Bronchial epithelial cell (primary cell): Measurements from ENCODE around the gene AGR2. TPM values are rescaled to one million over a fixed set of nuclear protein-coding genes. Genes with fewer than 3 reads are reported as not detected.

Experiments used
- DNase-seq: peaks from one replicate; pipeline ENCODE4 v3.0.0-alpha.2; 2010; ENCODE audit warnings: low read depth
- FAIRE-seq: peaks from 2 replicates; lab custom pipeline; 2011; peaks lifted over from hg19 to GRCh38; lab: Jason Lieb, UNC
- H3K27me3 ChIP-seq: 2 replicates; pipeline ENCODE4 v1.5.1; 2011; ENCODE audit warnings: low read length; ENCODE audit not compliant: control insufficient read depth, insufficient read depth
- H3K36me3 ChIP-seq: 2 replicates; pipeline ENCODE4 v1.5.1; 2011; ENCODE audit warnings: low read length; ENCODE audit not compliant: control insufficient read depth, insufficient read depth
- H3K4me3 ChIP-seq: 2 replicates; pipeline ENCODE4 v1.5.1; 2011; ENCODE audit warnings: mild to moderate bottlenecking, low read depth, low read length, control low read depth
- total RNA-seq: library from RNA; depleted of rRNA; stranded (reverse); fragments of >200 nt; gene quantifications from 2 replicates; pipeline ENCODE4 v1.2.1, GENCODE V29; 2014
- TF ChIP-seq, protein P1 (sequence below): IDR thresholded peaks from 2 replicates; pipeline ENCODE4 v1.5.1; 2011; ENCODE audit warnings: mild to moderate bottlenecking, moderate library complexity, low read length, control low read depth, inconsistent platforms; ENCODE audit not compliant: insufficient read depth, severe bottlenecking

The AGR2 gene
- total RNA-seq, 1 donor from 2014 or later = 163 TPM

- FAIRE-seq (no peak), DNase-seq (no peak)
- Histone ChIP-seq H3K4me3 (no peak overlapping the region), H3K27me3 (no peaks in the 10 kb centered on the region), H3K36me3 (no peaks in the 10 kb centered on the region)
- TF ChIP-seq, protein P1, sequence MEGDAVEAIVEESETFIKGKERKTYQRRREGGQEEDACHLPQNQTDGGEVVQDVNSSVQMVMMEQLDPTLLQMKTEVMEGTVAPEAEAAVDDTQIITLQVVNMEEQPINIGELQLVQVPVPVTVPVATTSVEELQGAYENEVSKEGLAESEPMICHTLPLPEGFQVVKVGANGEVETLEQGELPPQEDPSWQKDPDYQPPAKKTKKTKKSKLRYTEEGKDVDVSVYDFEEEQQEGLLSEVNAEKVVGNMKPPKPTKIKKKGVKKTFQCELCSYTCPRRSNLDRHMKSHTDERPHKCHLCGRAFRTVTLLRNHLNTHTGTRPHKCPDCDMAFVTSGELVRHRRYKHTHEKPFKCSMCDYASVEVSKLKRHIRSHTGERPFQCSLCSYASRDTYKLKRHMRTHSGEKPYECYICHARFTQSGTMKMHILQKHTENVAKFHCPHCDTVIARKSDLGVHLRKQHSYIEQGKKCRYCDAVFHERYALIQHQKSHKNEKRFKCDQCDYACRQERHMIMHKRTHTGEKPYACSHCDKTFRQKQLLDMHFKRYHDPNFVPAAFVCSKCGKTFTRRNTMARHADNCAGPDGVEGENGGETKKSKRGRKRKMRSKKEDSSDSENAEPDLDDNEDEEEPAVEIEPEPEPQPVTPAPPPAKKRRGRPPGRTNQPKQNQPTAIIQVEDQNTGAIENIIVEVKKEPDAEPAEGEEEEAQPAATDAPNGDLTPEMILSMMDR = no peak
These were observed 13.9 kb upstream of the AGR2 start for GRCh38 chr7:16818732-16819131.

DNA sequence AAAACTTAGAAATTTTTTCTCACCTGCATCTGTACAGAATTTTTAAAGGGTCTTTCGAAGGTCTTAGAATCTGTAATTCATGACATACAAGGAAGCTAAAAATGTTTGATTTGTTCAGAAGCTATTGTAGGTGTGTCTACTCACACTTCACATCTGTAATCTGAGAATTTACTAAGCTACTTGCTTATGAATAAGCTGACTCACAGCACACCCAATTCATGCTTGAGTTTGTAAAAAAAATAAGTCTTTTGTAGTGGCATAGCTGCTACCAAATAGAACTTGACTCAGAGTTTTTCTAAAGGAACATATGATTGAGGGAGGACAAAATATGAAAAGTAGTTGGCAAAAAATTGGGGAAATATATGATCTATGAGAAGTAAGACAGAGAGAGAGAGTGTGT, 12.7 kb upstream of the AGR2 start:
- DNase-seq (peak; percentile 93), FAIRE-seq (no peak)
- no peak overlapping the region for H3K4me3 ChIP-seq
- TF ChIP-seq, protein P1 = no peak
- H3K36me3 ChIP-seq = no peaks in the 10 kb centered on the region
- H3K27me3 ChIP-seq = no peaks in the 10 kb centered on the region

DNA sequence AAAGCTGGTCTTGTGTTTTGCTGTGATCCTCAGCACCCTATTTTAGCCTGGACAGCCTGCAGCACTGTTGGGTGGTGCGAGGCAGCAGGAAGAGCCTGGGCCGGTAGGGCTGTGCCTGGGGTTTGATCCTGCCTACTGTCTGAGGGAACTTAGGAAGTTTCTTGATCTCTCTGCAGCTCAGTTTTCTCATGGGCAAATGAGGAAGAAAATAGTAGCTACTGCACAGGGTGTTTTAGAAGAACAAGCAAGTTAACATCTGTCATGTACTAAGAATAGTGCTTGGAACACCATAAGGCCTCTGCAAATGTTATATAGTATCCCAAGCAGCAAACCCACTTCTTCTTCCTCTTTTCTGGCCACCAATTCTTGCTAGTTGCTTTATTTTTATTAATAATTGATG, 12.0 kb upstream of the AGR2 start:
- TF ChIP-seq, protein P1 = no peak
- Histone ChIP-seq H3K36me3 (no peaks in the 10 kb centered on the region), H3K4me3 (no peak overlapping the region), H3K27me3 (no peaks in the 10 kb centered on the region)
- DNase-seq (no peak), FAIRE-seq (no peak)

- Histone ChIP-seq H3K27me3 (no peaks in the 10 kb centered on the region), H3K36me3 (no peaks in the 10 kb centered on the region), H3K4me3 (no peak overlapping the region)
- TF ChIP-seq, protein P1 = no peak
- FAIRE-seq = no peak
- DNase-seq = peak; percentile 44
These were observed 10.2 kb upstream of the AGR2 start for GRCh38 chr7:16815001-16815400.

GRCh38 chr7:16813232-16813616, 8.4 kb upstream of the AGR2 start:
- Histone ChIP-seq H3K36me3 (no peaks in the 10 kb centered on the region), H3K4me3 (no peak overlapping the region), H3K27me3 (no peaks in the 10 kb centered on the region)
- no peak for FAIRE-seq
- TF ChIP-seq, protein P1 = no peak
- DNase-seq = no peak

GRCh38 chr7:16812542-16813231, 7.9 kb upstream of the AGR2 start:
- DNase-seq = no peak
- TF ChIP-seq, protein P1 = no peak
- no peak for FAIRE-seq
- Histone ChIP-seq H3K36me3 (no peaks in the 10 kb centered on the region), H3K27me3 (no peaks in the 10 kb centered on the region), H3K4me3 (no peak overlapping the region)
